Measurements from ENCODE around the gene PDHX. TPM values are rescaled to one million over a fixed set of nuclear protein-coding genes. Genes with fewer than 3 reads are reported as not detected.
A peak's percentile ranks its signal among the peaks of the same experiment; 100 is the strongest.

PDHX gene
- total RNA-seq, 6 experiments from 2014 or later = 21.3 to 31.3 (median 28.8) TPM

DNA sequence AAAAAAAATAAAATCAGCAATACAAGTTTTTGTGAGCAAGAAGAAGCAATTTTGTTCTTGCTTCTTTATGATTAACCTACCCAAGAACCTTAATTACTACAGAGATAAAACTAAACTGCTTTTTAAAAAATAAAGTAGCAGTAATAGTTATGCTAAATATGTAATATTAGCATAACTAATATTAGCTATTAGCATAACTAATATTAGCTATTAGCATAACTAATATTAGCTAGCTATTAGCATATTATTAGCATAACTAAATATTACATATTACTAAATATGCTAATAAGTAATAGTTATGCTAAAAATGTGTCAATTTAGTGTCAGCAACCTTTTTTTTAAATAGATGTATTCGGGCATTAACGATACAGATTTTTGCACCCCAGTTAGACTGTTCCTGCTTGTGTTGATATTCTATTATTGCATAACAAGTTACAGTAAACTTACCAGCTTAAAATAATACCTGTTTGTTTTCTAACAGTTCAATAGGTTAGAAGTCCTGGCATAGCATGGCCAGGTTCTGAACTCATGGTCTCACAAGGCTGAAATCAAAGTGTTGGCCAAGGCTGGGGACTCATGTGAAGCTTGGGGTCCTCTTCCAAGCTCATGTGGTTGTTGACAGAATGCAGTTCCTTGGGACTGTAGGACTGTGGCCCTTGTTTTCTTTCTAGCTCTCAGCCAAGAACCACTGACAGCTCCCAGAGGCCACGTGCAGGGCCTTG lies 48.4 kb downstream of the PDHX start:
- Histone ChIP-seq H3K27ac (peak overlapping the region in 1 of 3 donors; percentile 55), H3K4me1 (peaks cover 0 to 22% (median 0%) of the 10 kb centered on the region in 4 donors), H3K36me3 (no peaks in the 10 kb centered on the region), H3K27me3 (no peaks in the 10 kb centered on the region), H3K4me3 (no peak overlapping the region), H3K9me3 (no peaks in the 10 kb centered on the region)
- TF ChIP-seq, protein P1, sequence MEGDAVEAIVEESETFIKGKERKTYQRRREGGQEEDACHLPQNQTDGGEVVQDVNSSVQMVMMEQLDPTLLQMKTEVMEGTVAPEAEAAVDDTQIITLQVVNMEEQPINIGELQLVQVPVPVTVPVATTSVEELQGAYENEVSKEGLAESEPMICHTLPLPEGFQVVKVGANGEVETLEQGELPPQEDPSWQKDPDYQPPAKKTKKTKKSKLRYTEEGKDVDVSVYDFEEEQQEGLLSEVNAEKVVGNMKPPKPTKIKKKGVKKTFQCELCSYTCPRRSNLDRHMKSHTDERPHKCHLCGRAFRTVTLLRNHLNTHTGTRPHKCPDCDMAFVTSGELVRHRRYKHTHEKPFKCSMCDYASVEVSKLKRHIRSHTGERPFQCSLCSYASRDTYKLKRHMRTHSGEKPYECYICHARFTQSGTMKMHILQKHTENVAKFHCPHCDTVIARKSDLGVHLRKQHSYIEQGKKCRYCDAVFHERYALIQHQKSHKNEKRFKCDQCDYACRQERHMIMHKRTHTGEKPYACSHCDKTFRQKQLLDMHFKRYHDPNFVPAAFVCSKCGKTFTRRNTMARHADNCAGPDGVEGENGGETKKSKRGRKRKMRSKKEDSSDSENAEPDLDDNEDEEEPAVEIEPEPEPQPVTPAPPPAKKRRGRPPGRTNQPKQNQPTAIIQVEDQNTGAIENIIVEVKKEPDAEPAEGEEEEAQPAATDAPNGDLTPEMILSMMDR (IDR thresholded peaks at IDR 0.05) = no peak
- TF ChIP-seq POLR2A (IDR thresholded peaks at IDR 0.05) = no peak
- 34% methylated on average over 3 of the region's 3 CpGs for WGBS (ENCODE audit: insufficient coverage, low coverage, low lambda C conversion rate, missing lambda C conversion rate)
- intact Hi-C loops (cut with DNase I) = no loop called here
- ATAC-seq = peak; percentile 58 to 87 (median 78)
- DNase-seq = no peak

DNA sequence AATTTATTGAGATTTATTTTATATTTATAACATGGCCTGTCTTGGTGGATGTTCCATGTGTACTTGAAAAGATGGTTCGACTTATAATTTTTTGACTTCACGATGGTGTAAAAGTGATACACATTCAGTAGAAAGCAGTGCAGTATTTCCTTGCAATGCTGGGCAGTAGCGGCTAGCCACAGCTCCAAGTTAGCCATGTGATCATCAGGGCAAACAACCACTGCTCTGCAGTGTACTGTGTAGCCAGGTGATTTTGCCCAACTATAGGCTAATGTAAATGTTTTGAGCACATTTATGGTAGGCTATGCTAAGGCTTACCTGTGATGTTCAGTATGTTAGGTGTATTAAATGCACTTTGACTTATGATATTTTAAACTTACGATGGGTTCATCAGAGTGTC lies 52.4 kb downstream of the PDHX start:
- TF ChIP-seq, protein P1 (IDR thresholded peaks at IDR 0.05) = no peak
- no peak for TF ChIP-seq POLR2A (IDR thresholded peaks at IDR 0.05)
- DNase-seq (no peak), ATAC-seq (peak; percentile 46 to 68 (median 64))
- Histone ChIP-seq H3K27me3 (no peaks in the 10 kb centered on the region), H3K36me3 (no peaks in the 10 kb centered on the region), H3K27ac (no peak overlapping the region), H3K4me3 (no peak overlapping the region), H3K4me1 (peaks cover 0 to 33% (median 0%) of the 10 kb centered on the region in 4 donors), H3K9me3 (no peaks in the 10 kb centered on the region)
- WGBS (ENCODE audit: insufficient coverage, low coverage, low lambda C conversion rate, missing lambda C conversion rate) = 100% methylated on average over 3 of the region's 4 CpGs
- intact Hi-C loops (cut with DNase I) = no loop called here

DNA sequence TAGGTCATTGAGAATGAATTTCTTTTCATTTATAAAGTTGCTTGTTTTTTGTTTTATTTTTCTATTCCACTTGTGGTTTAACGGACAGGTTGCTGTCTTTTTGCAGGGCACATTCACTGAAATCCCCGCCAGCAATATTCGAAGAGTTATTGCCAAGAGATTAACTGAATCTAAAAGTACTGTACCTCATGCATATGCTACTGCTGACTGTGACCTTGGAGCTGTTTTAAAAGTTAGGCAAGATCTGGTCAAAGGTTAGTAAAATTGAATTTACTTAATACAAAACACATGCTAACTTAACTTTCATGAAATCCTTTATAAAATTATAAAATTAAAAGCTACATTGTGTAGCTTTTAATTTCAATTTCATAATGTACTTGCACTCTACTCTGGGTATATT lies 53.6 kb downstream of the PDHX start:
- 32% methylated on average over 3 of the region's 3 CpGs for WGBS (ENCODE audit: insufficient coverage, low coverage, low lambda C conversion rate, missing lambda C conversion rate)
- TF ChIP-seq, protein P1 (IDR thresholded peaks at IDR 0.05) = no peak
- ATAC-seq = peak; percentile 53 to 87 (median 81)
- no peak for DNase-seq
- peak overlapping the region in 1 of 3 donors; percentile 37 for H3K27ac ChIP-seq
- no peaks in the 10 kb centered on the region for H3K27me3 ChIP-seq
- H3K4me3 ChIP-seq = no peak overlapping the region
- H3K36me3 ChIP-seq = peaks cover 0 to 3% (median 0%) of the 10 kb centered on the region in 4 donors
- no peaks in the 10 kb centered on the region for H3K9me3 ChIP-seq
- H3K4me1 ChIP-seq = peaks cover 0 to 26% (median 0%) of the 10 kb centered on the region in 4 donors
- intact Hi-C loops (cut with DNase I) = no loop called here

DNA sequence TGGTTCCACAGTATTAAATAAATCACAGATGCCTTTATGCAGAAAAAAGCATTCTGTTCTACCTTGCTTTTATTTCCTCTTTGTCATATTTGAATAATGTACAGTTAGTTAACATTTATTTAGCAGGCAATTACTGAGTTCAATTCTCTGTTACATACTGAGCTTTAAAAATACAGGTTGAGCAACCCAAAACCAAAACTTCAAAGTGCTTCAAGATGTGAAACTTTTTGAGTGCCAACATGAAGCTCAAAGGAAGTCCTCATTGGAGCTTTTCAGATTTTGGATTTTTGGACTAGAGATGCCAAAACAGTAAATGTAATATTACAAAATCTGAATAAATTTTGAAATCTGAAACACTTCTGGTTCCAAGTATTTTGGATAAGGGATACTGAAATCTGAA lies 54.1 kb downstream of the PDHX start:
- no peaks in the 10 kb centered on the region for H3K9me3 ChIP-seq
- no peak overlapping the region for H3K4me3 ChIP-seq
- no peak for DNase-seq
- no peak for TF ChIP-seq POLR2A (IDR thresholded peaks at IDR 0.05)
- TF ChIP-seq, protein P1 (IDR thresholded peaks at IDR 0.05) = no peak
- H3K27ac ChIP-seq = peak overlapping the region in 1 of 3 donors; percentile 37
- intact Hi-C loops (cut with DNase I) = no loop called here
- H3K36me3 ChIP-seq = peaks cover 0 to 3% (median 0%) of the 10 kb centered on the region in 4 donors
- ATAC-seq = peak in 3 of 4 donors; percentile 47 to 61 (median 60)
- peaks cover 0 to 21% (median 0%) of the 10 kb centered on the region in 4 donors for H3K4me1 ChIP-seq
- no peaks in the 10 kb centered on the region for H3K27me3 ChIP-seq

Measured in right lobe of liver (tissue), 6 donors.